Breast epithelium (tissue), 4 donors: Measurements from ENCODE around the gene POU2F2. TPM values are rescaled to one million over a fixed set of nuclear protein-coding genes. Genes with fewer than 3 reads are reported as not detected.

Experiments
- DNase-seq, 2 donors: peaks; one replicate each; pipeline ENCODE4 v3.0.0-alpha.2; 2019; ENCODE audit warnings: low spot score in 2 of 2
- H3K27ac ChIP-seq, 2 donors: fragments of 200-600 bp; sonication (generic) in 1 of 2; one replicate each; pipeline ENCODE4 v1.5.1; 2016 to 2019; ENCODE audit warnings: mild to moderate bottlenecking in 1 of 2
- H3K27me3 ChIP-seq, 2 donors: fragments of 200-600 bp; sonication (generic) in 1 of 2; one replicate each; pipeline versions ENCODE4 v1.5.1 to v1.6.0; 2017 to 2019; ENCODE audit warnings: control low read depth in 1 of 2, mild to moderate bottlenecking in 1 of 2
- H3K36me3 ChIP-seq: fragments of 200-600 bp; one replicate; pipeline ENCODE4 v1.5.1; 2019
- H3K4me1 ChIP-seq, 2 donors: fragments of 200-600 bp; sonication (generic); one replicate each; pipeline ENCODE4 v1.5.1; 2016 to 2019; ENCODE audit warnings: control low read depth in 1 of 2
- H3K4me3 ChIP-seq, 3 donors: fragments of 200-600 bp; sonication (generic); 1 replicate in 2 of 3; 2 replicates in 1 of 3; pipeline ENCODE4 v1.5.1; 2016 to 2019; ENCODE audit warnings: mild to moderate bottlenecking in 3 of 3, moderate library complexity in 2 of 3
- H3K9me3 ChIP-seq, 2 donors: fragments of 200-600 bp; sonication (generic) in 1 of 2; one replicate each; pipeline ENCODE4 v1.5.1; 2016 to 2019; ENCODE audit warnings: control low read depth in 1 of 2
- POLR2A ChIP-seq: fragments of 450-650 bp; IDR thresholded peaks from one replicate; pipeline ENCODE4 v1.6.1; 2016; ENCODE audit warnings: antibody characterized with exemption, mild to moderate bottlenecking, moderate library complexity
- POLR2AphosphoS5 ChIP-seq, 3 donors: sonication (generic); formaldehyde crosslinking; IDR thresholded peaks; one replicate each; pipeline ENCODE4 v1.6.1; 2017; ENCODE audit warnings: antibody characterized with exemption in 3 of 3
- intact Hi-C: fragments of 100-400 bp; cut with DNase I; formaldehyde crosslinking; loops from one replicate; pipeline ENCODE4 v1.15.1; 2023; ENCODE audit warnings: low total_unique reads
- total RNA-seq, 3 donors: library from RNA; depleted of rRNA; stranded (reverse); fragments of >200 nt; gene quantifications; one replicate each; pipeline ENCODE4 v1.1.0, GENCODE V29; 2016
- TF ChIP-seq, protein P1 (sequence below), 3 donors: fragments of 450-650 bp; IDR thresholded peaks; one replicate each; pipeline ENCODE4 v1.5.1; 2016 to 2017; ENCODE audit warnings: antibody characterized with exemption in 3 of 3, mild to moderate bottlenecking in 3 of 3, moderate library complexity in 3 of 3

The POU2F2 gene
- total RNA-seq, 3 donors from 2014 or later, result 1.2 to 2.9 (median 1.6) TPM

DNA sequence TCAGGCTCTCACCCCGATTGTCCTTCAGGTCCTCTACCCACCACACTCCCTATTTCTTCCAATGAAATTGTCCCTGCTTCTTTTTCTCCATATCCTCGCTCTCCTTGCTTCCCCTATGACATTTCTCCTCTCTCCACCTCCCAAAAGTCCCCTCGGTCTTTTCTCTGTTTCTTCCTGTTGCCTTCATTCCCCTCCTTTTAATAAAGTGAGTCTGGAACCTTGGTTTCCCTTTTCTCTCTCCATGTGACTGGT is 57.0 kb downstream of the POU2F2 start:
- peak overlapping the region; percentile 72 to 100 (median 76) for H3K4me3 ChIP-seq
- intact Hi-C loops, result loop anchor here (5.0 kb wide), 1 partner anchor 1587 kb away; no protein-coding TSS in a partner anchor
- no peak for DNase-seq
- H3K27ac ChIP-seq, result peak overlapping the region; percentile 98 to 99
- no peaks in the 10 kb centered on the region for H3K9me3 ChIP-seq
- no peaks in the 10 kb centered on the region for H3K27me3 ChIP-seq
- peaks cover 17% of the 10 kb centered on the region for H3K36me3 ChIP-seq
- TF ChIP-seq POLR2A (no peak), POLR2AphosphoS5 (IDR thresholded peaks at IDR 0.05) (no peak)
- TF ChIP-seq, protein P1, sequence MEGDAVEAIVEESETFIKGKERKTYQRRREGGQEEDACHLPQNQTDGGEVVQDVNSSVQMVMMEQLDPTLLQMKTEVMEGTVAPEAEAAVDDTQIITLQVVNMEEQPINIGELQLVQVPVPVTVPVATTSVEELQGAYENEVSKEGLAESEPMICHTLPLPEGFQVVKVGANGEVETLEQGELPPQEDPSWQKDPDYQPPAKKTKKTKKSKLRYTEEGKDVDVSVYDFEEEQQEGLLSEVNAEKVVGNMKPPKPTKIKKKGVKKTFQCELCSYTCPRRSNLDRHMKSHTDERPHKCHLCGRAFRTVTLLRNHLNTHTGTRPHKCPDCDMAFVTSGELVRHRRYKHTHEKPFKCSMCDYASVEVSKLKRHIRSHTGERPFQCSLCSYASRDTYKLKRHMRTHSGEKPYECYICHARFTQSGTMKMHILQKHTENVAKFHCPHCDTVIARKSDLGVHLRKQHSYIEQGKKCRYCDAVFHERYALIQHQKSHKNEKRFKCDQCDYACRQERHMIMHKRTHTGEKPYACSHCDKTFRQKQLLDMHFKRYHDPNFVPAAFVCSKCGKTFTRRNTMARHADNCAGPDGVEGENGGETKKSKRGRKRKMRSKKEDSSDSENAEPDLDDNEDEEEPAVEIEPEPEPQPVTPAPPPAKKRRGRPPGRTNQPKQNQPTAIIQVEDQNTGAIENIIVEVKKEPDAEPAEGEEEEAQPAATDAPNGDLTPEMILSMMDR (IDR thresholded peaks at IDR 0.05), result no peak
- H3K4me1 ChIP-seq, result peaks cover 6 to 8% of the 10 kb centered on the region in 2 donors

DNA sequence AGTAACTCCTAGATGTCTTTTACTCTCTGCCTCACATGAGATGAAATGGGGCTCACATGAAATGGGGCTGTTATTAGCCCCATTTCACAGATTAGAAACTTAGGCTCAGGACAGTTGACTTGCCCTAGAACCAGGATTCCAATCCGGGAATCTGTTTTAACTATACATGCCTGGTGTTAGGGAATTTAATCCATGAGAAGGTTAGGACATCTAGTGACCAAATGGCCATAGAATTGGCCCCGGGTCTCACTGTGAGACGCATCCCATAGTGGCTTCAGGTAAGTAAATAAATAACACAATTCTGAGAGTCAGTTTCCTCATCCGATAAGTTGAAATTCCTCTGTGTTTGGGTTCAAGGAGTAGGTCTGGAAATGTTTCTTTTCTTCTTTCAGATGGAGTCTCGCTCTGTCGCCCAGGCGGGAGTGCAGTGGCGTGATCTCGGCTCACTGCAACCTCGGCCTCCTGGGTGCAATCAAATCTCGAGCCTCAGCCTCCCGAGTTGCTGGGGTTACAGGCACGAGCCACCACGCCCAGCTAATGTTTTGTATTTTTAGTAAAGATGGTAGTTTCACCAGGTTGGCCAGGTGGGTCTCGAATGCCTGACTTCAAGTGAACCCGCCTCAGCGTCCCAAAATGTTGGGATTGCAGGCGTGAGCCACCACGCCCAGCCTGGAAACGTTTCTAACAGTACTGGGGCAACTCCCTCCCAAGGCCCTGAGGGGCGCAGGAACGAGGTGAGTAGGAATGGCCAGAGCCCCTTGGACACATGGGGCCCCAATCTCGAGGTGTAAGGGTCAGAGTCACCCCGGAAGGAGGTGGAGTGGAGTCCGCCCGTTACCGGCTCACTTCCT is 57.5 kb downstream of the POU2F2 start:
- DNase-seq, result peak in 1 of 2 donors; percentile 45
- peak overlapping the region; percentile 72 to 100 (median 76) for H3K4me3 ChIP-seq
- peaks cover 6 to 8% of the 10 kb centered on the region in 2 donors for H3K4me1 ChIP-seq
- H3K9me3 ChIP-seq, result no peaks in the 10 kb centered on the region
- TF ChIP-seq, protein P1 (IDR thresholded peaks at IDR 0.05), result no peak
- TF ChIP-seq POLR2A (no peak), POLR2AphosphoS5 (IDR thresholded peaks at IDR 0.05) (no peak)
- peaks cover 11% of the 10 kb centered on the region for H3K36me3 ChIP-seq
- H3K27ac ChIP-seq, result peak overlapping the region; percentile 98 to 99
- intact Hi-C loops, result loop anchor here (5.0 kb wide), 1 partner anchor 1588 kb away; no protein-coding TSS in a partner anchor
- peaks cover 0 to 2% of the 10 kb centered on the region in 2 donors for H3K27me3 ChIP-seq

DNA sequence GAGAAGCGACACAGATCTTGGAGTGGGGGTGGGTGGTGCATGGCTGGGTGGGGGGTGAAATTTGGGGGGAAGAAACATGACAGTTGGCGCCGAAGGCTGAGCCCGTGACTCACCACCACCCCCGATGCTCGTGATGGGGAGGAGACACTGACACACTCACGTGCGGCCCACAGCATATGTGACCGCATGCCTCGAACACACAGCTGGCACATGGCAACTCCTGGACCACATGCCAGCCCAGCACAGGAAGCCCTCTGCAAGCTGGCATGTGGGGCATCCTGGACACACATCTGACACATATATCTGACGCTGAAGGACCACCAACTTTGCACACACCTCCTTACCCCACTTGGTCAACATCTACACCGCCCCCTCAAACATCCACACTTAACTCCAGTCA is 61.0 kb downstream of the POU2F2 start:
- no peak overlapping the region for H3K27ac ChIP-seq
- TF ChIP-seq POLR2AphosphoS5 (IDR thresholded peaks at IDR 0.05), result no peak
- TF ChIP-seq POLR2A, result no peak
- TF ChIP-seq, protein P1 (IDR thresholded peaks at IDR 0.05), result no peak
- H3K4me1 ChIP-seq, result no peaks in the 10 kb centered on the region
- DNase-seq, result no peak
- H3K9me3 ChIP-seq, result no peaks in the 10 kb centered on the region
- intact Hi-C loops, result no loop called here
- no peak overlapping the region for H3K4me3 ChIP-seq
- no peaks in the 10 kb centered on the region for H3K36me3 ChIP-seq
- H3K27me3 ChIP-seq, result peaks cover 0 to 25% of the 10 kb centered on the region in 2 donors

DNA sequence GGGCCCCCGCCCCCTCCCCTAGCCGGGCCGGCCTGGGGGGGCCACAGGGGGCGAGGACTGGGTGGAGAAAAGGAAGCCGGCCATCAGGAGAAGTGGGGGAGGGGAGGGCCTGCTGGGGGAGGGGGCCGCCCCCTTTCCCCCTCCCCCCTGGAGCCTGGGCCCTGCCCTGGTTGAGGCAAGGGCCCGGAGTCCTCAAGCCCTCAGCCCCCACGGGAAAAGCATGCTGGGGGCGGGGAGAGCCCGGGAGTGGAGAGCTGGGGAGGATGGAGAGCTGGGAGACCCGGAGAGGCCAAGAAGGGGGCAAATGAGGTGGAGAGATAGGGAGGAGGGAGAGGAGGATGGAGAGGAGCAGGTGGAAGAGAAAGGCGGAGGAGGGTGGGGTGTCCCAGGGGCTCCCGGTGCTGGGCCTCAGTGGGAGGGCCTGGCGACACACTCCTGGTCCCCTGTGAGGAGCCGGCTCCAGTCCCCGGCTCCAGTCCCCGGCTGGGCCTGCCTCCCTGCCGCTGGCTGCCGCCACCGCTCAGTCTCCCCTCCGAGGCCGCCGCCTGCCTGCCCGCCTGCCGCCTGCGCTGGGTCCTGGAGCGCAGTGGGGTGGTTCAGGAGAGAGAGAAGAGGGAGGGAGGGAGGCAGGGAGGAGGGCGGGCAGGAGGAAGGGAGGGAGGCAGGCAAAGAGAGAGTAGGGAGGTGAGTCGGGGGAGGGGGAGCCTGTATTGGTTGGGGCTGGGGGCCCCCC is 62.5 kb downstream of the POU2F2 start, which contains the start of gene GRIK5:
TSS of gene GRIK5 (minus strand) at position 588 of the 733 bp plus-strand sequence. CDS start 4,436 bp downstream, outside the sequence.
- no peaks in the 10 kb centered on the region for H3K36me3 ChIP-seq

More for the DNA sequence above, 62.5 kb downstream of the POU2F2 start, which contains the start of gene GRIK5:
- Histone ChIP-seq H3K4me1 (no peaks in the 10 kb centered on the region), H3K27me3 (peaks cover 0 to 25% of the 10 kb centered on the region in 2 donors), H3K4me3 (peak within 1 kb of the TSS; percentile 17 to 62 (median 51)), H3K9me3 (no peaks in the 10 kb centered on the region), H3K27ac (peak within 1 kb of the TSS in 1 of 2 donors; percentile 19)
- no peak for TF ChIP-seq POLR2AphosphoS5 (IDR thresholded peaks at IDR 0.05)
- TF ChIP-seq, protein P1 (IDR thresholded peaks at IDR 0.05), result no peak
- no peak for TF ChIP-seq POLR2A
- intact Hi-C loops, result no loop called here
- DNase-seq, result no peak
